BLaER1 treated with 17β-estradiol and CSF1 and Interleukin-3, amounts not matched to agents 10 nM and 100 nM (cell line): ENCODE measurements around the gene ADARB2.

Source experiments
- H3K27ac ChIP-seq, 11 experiments: shearing (Covaris generic); formaldehyde crosslinking; 2 replicates each; pipeline ENCODE4 v1.8.1; 2022
- H3K27me3 ChIP-seq, 11 experiments: shearing (Covaris generic); formaldehyde crosslinking; 2 replicates each; pipeline ENCODE4 v1.8.1; 2022
- H3K36me3 ChIP-seq, 11 experiments: shearing (Covaris generic); formaldehyde crosslinking; 2 replicates each; pipeline ENCODE4 v1.8.1; 2022
- H3K4me1 ChIP-seq, 10 experiments: shearing (Covaris generic); formaldehyde crosslinking; 2 replicates each; pipeline ENCODE4 v1.8.1; 2022
- H3K4me2 ChIP-seq, 11 experiments: shearing (Covaris generic); formaldehyde crosslinking; 2 replicates each; pipeline ENCODE4 v1.8.1; 2022
- H3K4me3 ChIP-seq, 10 experiments: shearing (Covaris generic); formaldehyde crosslinking; 2 replicates each; pipeline ENCODE4 v1.8.1; 2022
- H3K9ac ChIP-seq, 11 experiments: shearing (Covaris generic); formaldehyde crosslinking; 2 replicates each; pipeline ENCODE4 v1.8.1; 2022
- H3K9me3 ChIP-seq, 11 experiments: shearing (Covaris generic); formaldehyde crosslinking; replicated peaks in 1 of 11; 2 replicates each; pipeline ENCODE4 v1.8.1; 2022
- H4K20me1 ChIP-seq, 11 experiments: shearing (Covaris generic); formaldehyde crosslinking; 2 replicates each; pipeline ENCODE4 v1.8.1; 2022
- Cebpa-rat ChIP-seq, 11 experiments: shearing (Covaris generic); IDR thresholded peaks; 2 replicates each; pipeline ENCODE4 v1.8.1; 2022

The ADARB2 gene

DNA sequence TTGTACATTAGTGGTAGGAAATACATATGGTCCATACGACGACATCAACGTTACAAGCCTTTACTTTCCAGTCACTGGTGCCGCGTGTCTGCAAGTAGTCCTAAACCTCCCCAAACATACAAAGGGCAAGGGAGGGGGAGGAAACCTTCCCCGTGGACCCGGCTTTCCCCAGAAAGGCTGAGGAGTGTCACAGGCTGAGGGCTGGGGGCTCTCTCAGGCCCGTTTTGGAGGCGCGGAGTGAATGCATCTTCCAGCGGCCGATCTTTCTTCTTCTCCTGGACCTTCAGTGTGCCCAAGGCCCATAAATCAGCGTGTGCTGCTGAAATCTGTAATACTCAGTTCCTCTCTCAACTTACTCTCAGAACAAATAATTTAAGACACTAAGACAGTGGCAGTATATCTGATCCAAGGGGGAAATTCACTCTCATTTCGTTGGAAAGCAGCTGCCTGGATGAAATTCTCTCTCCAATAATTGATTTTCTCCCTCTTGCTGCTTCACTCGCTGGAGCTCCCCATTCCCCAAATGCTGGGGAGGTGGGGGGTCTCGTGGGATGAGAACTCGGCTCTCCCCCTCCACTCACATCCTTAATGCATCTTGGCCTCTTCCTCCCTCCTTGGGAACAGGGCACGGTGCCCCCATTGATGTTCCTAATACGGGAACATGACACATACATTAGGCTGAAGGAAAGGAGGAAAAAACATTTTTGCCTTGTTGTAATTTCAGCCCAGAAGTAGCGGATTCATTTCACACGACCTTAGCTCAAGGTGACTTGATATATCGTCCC is 126.1 kb downstream of the ADARB2 start:
- Histone ChIP-seq H3K4me2 (no peak overlapping the region), H3K27me3 (peaks cover 0 to 8% (median 0%) of the 10 kb centered on the region in 11 experiments; a peak in 7 of 22 replicates), H3K4me1 (peaks cover 0 to 44% (median 21%) of the 10 kb centered on the region in 10 experiments; a peak in 13 of 20 replicates), H4K20me1 (peaks cover 0 to 28% (median 0%) of the 10 kb centered on the region in 11 experiments; a peak in 3 of 22 replicates), H3K36me3 (no peaks in the 10 kb centered on the region), H3K9me3 (no peaks in the 10 kb centered on the region), H3K9ac (no peak overlapping the region), H3K27ac (no peak overlapping the region), H3K4me3 (no peak overlapping the region)
- TF ChIP-seq Cebpa-rat (IDR thresholded peaks at IDR 0.05): no peak

DNA sequence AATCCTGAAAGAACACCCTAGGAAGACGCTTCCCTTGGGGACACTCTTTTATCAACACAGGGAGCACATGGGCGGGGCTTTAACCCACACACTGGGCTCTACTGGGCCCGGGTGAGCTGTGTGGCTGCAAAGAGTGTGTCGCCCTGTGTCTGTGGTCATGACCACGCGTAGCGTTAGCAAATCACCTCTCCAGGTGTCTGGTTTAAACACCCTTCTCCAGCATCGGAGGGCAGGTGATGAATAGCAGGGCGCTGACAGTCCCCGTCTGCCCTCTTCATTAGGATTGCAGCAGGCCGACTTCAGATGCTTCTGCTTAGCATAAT is 127.7 kb downstream of the ADARB2 start:
- H3K27ac ChIP-seq: no peak overlapping the region
- no peaks in the 10 kb centered on the region for H3K9me3 ChIP-seq
- peak overlapping the region in 7 of 11 experiments; percentile 22 to 65 (median 38); a peak in 13 of 22 replicates for H3K4me2 ChIP-seq
- no peak overlapping the region for H3K4me3 ChIP-seq
- peaks cover 0 to 44% (median 21%) of the 10 kb centered on the region in 10 experiments; a peak in 13 of 20 replicates for H3K4me1 ChIP-seq
- no peak for TF ChIP-seq Cebpa-rat (IDR thresholded peaks at IDR 0.05)
- no peaks in the 10 kb centered on the region for H3K36me3 ChIP-seq
- H3K9ac ChIP-seq: no peak overlapping the region
- peaks cover 0 to 27% (median 0%) of the 10 kb centered on the region in 11 experiments; a peak in 3 of 22 replicates for H4K20me1 ChIP-seq
- peaks cover 0 to 8% (median 0%) of the 10 kb centered on the region in 11 experiments; a peak in 7 of 22 replicates for H3K27me3 ChIP-seq

DNA sequence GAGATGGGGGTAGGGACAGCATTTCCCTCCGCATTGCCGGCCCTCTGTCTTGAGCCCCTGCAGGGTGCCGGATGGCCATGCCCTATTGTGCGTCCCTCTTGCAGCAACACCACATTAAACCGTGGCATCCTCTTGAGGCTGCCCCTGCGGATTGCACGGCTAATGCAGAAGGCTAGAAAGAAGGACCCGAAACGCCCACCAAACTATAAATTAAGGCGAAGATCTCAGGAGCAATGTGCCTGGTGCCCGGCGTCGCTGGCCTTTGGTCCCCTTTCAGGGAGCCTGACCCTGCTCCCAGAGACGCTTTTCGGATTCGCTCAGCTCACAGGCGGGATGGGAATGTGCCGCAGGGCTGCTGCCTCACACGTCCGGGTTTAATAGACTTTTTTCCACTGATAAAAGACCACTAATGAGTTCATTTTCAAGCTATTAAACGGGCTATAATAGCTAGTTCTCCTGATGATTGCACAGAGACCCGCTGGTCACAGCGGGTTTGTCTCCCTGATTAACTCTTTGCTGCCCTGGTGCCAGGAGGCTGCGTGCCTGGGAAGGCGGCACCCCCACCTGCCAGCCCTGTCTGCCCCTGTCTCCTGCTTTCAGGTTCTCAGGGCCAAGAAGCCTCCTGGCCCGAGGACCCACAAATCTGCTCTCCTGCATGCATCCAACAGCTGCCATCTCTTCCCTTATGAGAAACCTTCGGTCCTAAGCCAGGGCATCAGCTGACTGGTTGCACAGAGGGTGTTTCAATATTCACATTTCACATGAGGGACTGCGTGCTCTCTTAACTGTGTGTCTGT is 128.3 kb downstream of the ADARB2 start:
- TF ChIP-seq Cebpa-rat (IDR thresholded peaks at IDR 0.05): no peak
- peaks cover 0 to 8% (median 0%) of the 10 kb centered on the region in 11 experiments; a peak in 7 of 22 replicates for H3K27me3 ChIP-seq
- peaks cover 0 to 44% (median 21%) of the 10 kb centered on the region in 10 experiments; a peak in 13 of 20 replicates for H3K4me1 ChIP-seq
- peaks cover 0 to 27% (median 0%) of the 10 kb centered on the region in 11 experiments; a peak in 3 of 22 replicates for H4K20me1 ChIP-seq
- no peak overlapping the region for H3K9ac ChIP-seq
- H3K27ac ChIP-seq: no peak overlapping the region
- H3K36me3 ChIP-seq: no peaks in the 10 kb centered on the region
- H3K4me3 ChIP-seq: no peak overlapping the region
- no peaks in the 10 kb centered on the region for H3K9me3 ChIP-seq
- peak overlapping the region in 7 of 11 experiments; percentile 22 to 65 (median 38); a peak in 13 of 22 replicates for H3K4me2 ChIP-seq

DNA sequence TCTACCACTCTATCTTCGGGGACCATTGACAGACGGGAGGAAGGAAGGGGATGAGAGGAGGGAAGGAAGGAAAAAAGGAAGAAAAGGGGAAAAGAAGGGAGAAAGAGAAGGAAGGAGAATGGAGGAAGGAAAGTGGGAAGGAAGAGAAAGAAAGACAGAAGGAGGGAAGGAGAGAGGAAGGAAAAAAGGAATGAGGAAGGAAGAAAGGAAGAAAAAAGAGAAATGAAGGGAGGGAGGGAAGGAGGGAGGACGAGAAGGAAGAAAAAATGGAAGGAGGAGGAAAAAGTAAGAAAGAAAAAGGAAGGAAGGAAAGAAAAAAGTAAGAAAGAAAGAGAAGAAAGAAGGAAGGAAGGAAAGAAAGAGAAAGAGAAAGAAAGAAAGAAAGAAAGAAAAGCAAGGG is 128.9 kb downstream of the ADARB2 start:
- H3K9me3 ChIP-seq: no peaks in the 10 kb centered on the region

DNA sequence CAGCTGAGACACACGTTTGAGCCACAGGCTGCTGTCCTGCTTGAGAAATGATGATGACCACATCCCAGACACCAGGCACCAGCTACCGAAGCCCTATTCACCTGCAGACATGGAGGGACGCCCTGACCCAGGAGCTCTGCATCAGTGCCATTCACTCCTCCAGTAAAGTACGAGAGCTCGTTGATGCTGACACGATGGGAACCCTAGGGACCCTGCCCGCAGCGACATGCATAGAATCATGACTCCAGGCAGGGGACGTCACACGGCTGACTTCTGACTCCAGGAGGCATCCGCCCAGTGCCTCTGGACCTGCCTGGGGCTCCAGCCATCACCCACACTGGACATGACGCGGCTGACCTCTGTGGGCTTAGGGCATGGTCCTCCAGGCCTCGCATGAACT is 129.9 kb downstream of the ADARB2 start:
- no peaks in the 10 kb centered on the region for H3K36me3 ChIP-seq
- H3K27me3 ChIP-seq: peaks cover 0 to 8% (median 0%) of the 10 kb centered on the region in 11 experiments; a peak in 7 of 22 replicates
- no peak for TF ChIP-seq Cebpa-rat (IDR thresholded peaks at IDR 0.05)
- no peak overlapping the region for H3K9ac ChIP-seq
- peak overlapping the region in 3 of 11 experiments; percentile 3 to 24 (median 7); a peak in 2 of 22 replicates for H3K4me2 ChIP-seq
- peaks cover 0 to 33% (median 16%) of the 10 kb centered on the region in 10 experiments; a peak in 13 of 20 replicates for H3K4me1 ChIP-seq
- no peak overlapping the region for H3K4me3 ChIP-seq
- H3K9me3 ChIP-seq: no peaks in the 10 kb centered on the region
- H4K20me1 ChIP-seq: peaks cover 0 to 24% (median 0%) of the 10 kb centered on the region in 11 experiments; a peak in 3 of 22 replicates
- no peak overlapping the region for H3K27ac ChIP-seq

More for the DNA sequence above, 128.9 kb downstream of the ADARB2 start:
- Histone ChIP-seq H3K36me3 (no peaks in the 10 kb centered on the region), H3K4me1 (peaks cover 0 to 42% (median 19%) of the 10 kb centered on the region in 10 experiments; a peak in 13 of 20 replicates), H3K27ac (no peak overlapping the region), H3K4me2 (peak overlapping the region in 5 of 11 experiments; percentile 28 to 65 (median 42); a peak in 6 of 22 replicates), H3K9ac (no peak overlapping the region), H4K20me1 (peaks cover 0 to 25% (median 0%) of the 10 kb centered on the region in 11 experiments; a peak in 3 of 22 replicates), H3K27me3 (peaks cover 0 to 8% (median 0%) of the 10 kb centered on the region in 11 experiments; a peak in 7 of 22 replicates), H3K4me3 (no peak overlapping the region)
- TF ChIP-seq Cebpa-rat (IDR thresholded peaks at IDR 0.05): no peak

DNA sequence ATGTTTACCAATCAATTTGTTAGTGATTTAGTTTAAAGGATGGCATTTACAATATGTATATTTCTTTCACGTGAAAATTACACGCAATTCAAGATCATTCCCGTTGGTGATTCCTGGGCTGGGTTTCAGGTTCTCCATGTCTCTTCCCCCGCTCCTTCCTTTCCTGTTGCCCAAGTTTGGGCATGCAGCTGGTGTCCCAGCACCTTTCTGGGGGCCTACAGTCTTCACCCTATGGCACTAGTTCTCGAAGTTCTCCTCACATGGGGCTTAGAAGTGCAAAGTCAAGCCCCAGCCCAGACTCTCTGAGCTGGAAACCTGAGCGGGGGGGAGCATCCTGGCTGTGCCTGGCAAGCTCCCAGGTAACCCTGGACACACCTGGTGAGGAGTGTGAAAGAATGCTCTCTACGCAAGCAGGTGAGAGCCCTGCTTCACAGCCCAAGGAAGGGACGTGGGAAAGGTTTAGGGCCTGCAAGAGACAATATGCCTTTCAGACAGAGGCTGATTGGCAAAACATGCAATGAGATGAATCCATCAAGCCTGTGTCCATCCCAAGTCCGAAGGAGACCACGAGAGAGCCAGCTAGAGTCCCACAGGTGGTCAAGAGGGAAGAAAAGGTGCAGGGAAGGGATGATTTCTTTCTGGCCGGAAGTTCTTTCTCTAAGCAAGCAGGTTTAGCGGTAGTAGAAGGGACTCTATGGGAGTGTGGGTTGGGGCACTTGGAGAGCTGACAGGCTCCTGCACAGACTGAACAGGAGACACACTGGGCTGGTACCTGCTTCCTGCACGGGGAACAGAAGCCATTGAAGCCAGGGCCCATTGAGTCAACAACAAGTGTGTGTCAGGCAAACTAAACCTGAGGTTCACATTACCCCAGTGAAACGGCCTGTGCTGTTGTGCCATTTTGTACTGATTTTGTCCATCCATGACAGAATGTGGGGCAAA is 131.1 kb downstream of the ADARB2 start:
- Histone ChIP-seq H3K9me3 (no peaks in the 10 kb centered on the region), H3K36me3 (no peaks in the 10 kb centered on the region), H3K27me3 (peaks cover 0 to 8% (median 0%) of the 10 kb centered on the region in 11 experiments; a peak in 7 of 22 replicates), H3K27ac (no peak overlapping the region), H3K4me2 (no peak overlapping the region), H4K20me1 (peaks cover 0 to 18% (median 0%) of the 10 kb centered on the region in 11 experiments; a peak in 3 of 22 replicates), H3K4me1 (peaks cover 0 to 29% (median 15%) of the 10 kb centered on the region in 10 experiments; a peak in 13 of 20 replicates), H3K4me3 (no peak overlapping the region), H3K9ac (no peak overlapping the region)
- no peak for TF ChIP-seq Cebpa-rat (IDR thresholded peaks at IDR 0.05)

DNA sequence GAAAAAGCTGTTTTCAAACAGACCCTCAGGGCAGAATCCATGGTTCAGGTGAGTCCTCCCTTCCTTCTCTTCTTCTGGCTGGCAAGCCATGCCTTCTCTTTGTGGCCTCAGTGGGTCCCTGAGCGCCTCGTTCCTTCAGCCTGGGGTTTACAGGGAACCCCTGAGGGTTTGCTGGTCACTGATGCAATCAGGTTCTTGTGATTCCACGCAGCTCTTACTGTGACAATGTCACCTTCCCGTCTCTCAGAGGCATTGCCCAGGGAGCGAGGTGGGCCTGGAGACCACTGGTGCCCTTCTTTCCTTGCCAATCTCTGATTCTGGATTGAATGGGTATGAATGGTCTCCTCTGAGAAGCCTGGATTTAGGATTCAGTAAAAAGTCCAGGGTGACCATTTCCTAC is 132.2 kb downstream of the ADARB2 start:
- H3K4me3 ChIP-seq: no peak overlapping the region
- no peaks in the 10 kb centered on the region for H3K9me3 ChIP-seq
- TF ChIP-seq Cebpa-rat (IDR thresholded peaks at IDR 0.05): no peak
- no peaks in the 10 kb centered on the region for H3K36me3 ChIP-seq
- no peak overlapping the region for H3K27ac ChIP-seq
- H3K27me3 ChIP-seq: peaks cover 0 to 8% (median 0%) of the 10 kb centered on the region in 11 experiments; a peak in 7 of 22 replicates
- H4K20me1 ChIP-seq: peaks cover 0 to 15% (median 0%) of the 10 kb centered on the region in 11 experiments; a peak in 3 of 22 replicates
- peaks cover 0 to 28% (median 15%) of the 10 kb centered on the region in 10 experiments; a peak in 13 of 20 replicates for H3K4me1 ChIP-seq
- no peak overlapping the region for H3K4me2 ChIP-seq
- H3K9ac ChIP-seq: no peak overlapping the region

DNA sequence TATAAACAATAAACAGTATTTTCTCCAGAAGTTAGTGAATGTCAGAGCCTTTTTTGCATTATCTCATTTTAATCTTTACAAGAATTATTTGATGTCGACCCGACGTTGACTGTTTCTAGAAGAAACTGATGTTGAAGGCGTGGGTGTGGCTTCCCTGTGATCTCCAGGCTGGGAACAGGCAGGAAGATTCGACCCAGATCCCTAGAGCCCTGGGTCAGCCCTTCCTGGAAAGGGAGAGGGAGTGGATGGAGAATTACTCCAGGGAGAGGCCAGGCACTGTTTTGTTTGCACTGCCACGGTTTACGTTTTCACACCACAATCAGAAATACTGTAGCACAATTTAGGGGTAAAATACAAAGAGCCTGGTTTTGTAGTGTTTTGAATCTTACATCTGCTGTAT is 133.1 kb downstream of the ADARB2 start:
- H3K9ac ChIP-seq: no peak overlapping the region
- H3K4me3 ChIP-seq: no peak overlapping the region
- H3K4me2 ChIP-seq: no peak overlapping the region
- H3K27ac ChIP-seq: no peak overlapping the region
- H4K20me1 ChIP-seq: peaks cover 0 to 13% (median 0%) of the 10 kb centered on the region in 11 experiments; a peak in 3 of 22 replicates
- peaks cover 0 to 7% (median 0%) of the 10 kb centered on the region in 11 experiments; a peak in 7 of 22 replicates for H3K27me3 ChIP-seq
- no peaks in the 10 kb centered on the region for H3K36me3 ChIP-seq
- TF ChIP-seq Cebpa-rat (IDR thresholded peaks at IDR 0.05): no peak
- peaks cover 0 to 19% (median 8%) of the 10 kb centered on the region in 10 experiments; a peak in 12 of 20 replicates for H3K4me1 ChIP-seq
- H3K9me3 ChIP-seq: no peaks in the 10 kb centered on the region
